HEK293 (cell line): ENCODE measurements around the gene SORT1.
"Not testable (repeated sequence)": the region's sequence is repeated elsewhere in the genome, so short reads cannot be mapped to it uniquely, and the experiment has no call there.

Experiments
- CTCF ChIP-seq: fragments of 450-650 bp; formaldehyde crosslinking; IDR thresholded peaks from 2 replicates; pipeline ENCODE4 v1.5.1; 2016; ENCODE audit warnings: missing biosample characterization, missing genetic modification characterization
- ZBTB20 ChIP-seq: fragments of 450-650 bp; formaldehyde crosslinking; IDR thresholded peaks from 2 replicates; pipeline ENCODE4 v1.5.1; 2016; ENCODE audit warnings: missing biosample characterization, missing genetic modification characterization
- ZNF274 ChIP-seq, 2 experiments: fragments of 200-500 bp in 1 of 2; fragments of 450-650 bp in 1 of 2; sonication (Bioruptor generic) in 1 of 2; formaldehyde crosslinking in 1 of 2; IDR thresholded peaks; 2 replicates each; pipeline versions ENCODE4 v1.5.1 to v1.6.1; 2014 to 2016; ENCODE audit warnings: borderline replicate concordance in 1 of 2, inconsistent platforms in 1 of 2, low read length in 1 of 2, missing biosample characterization in 1 of 2, missing genetic modification characterization in 1 of 2
- ZNF561 ChIP-seq: fragments of 450-650 bp; IDR thresholded peaks from 2 replicates; pipeline ENCODE4 v1.5.1; 2018; ENCODE audit warnings: missing biosample characterization, missing genetic modification characterization, borderline replicate concordance
- ZNF830 ChIP-seq: fragments of 450-650 bp; IDR thresholded peaks from 2 replicates; pipeline ENCODE4 v1.5.0; 2018; ENCODE audit warnings: missing biosample characterization, missing genetic modification characterization, low read depth, mild to moderate bottlenecking, moderate library complexity

- not testable (repeated sequence) for TF ChIP-seq CTCF; ZBTB20 (tag by site-specific recombination); ZNF274 (IDR thresholded peaks at IDR 0.05; ENCODE audit: low read length); ZNF274 (tag by site-specific recombination; IDR thresholded peaks at IDR 0.05; ENCODE audit: borderline replicate concordance); ZNF830; ZNF561
Measured at GRCh38 chr1:109305991-109306390, 91.7 kb downstream of the SORT1 start.
